SU-DHL-6 (cell line): ENCODE measurements around the gene CATSPERZ.

Source experiments
- H2AFZ ChIP-seq: fragments of 200-600 bp; sonication (generic); 2 replicates; pipeline ENCODE4 v1.6.1; 2014; ENCODE audit warnings: low read depth, mild to moderate bottlenecking, moderate library complexity, mixed read lengths, antibody characterized with exemption, low read length; ENCODE audit not compliant: severe bottlenecking
- H3F3A ChIP-seq: fragments of 200-600 bp; shearing (Covaris generic); 2 replicates; pipeline ENCODE4 v1.6.0; 2016; ENCODE audit warnings: antibody characterized with exemption, mild to moderate bottlenecking; ENCODE audit not compliant: insufficient read depth
- H3K27ac ChIP-seq: fragments of 200-600 bp; sonication (generic); 2 replicates; pipeline ENCODE4 v1.5.1; 2016; ENCODE audit warnings: low read depth, mild to moderate bottlenecking, low read length, moderate library complexity, mixed read lengths
- H3K27me3 ChIP-seq: fragments of 200-600 bp; sonication (generic), shearing (Covaris generic); 2 replicates; pipeline ENCODE4 v1.6.0; 2014; ENCODE audit warnings: mild to moderate bottlenecking, low read length
- H3K36me3 ChIP-seq: fragments of 200-600 bp; sonication (generic); 2 replicates; pipeline ENCODE4 v1.6.1; 2014; ENCODE audit warnings: mild to moderate bottlenecking, low read length, mixed read lengths
- H3K4me2 ChIP-seq: fragments of 300-600, 200-600 bp; shearing (Covaris generic), sonication (generic); 2 replicates; pipeline ENCODE4 v1.6.0; 2014; ENCODE audit warnings: low read length, low read depth, mild to moderate bottlenecking; ENCODE audit not compliant: poor library complexity, severe bottlenecking
- H3K4me3 ChIP-seq: fragments of 200-600 bp; sonication (generic); 2 replicates; pipeline ENCODE4 v1.5.1; 2014; ENCODE audit warnings: antibody characterized with exemption, low read length, mild to moderate bottlenecking, mixed read lengths; ENCODE audit not compliant: insufficient read depth, poor library complexity, severe bottlenecking
- H3K79me2 ChIP-seq: fragments of 200-600 bp; sonication (generic); 2 replicates; pipeline ENCODE4 v1.6.1; 2014; ENCODE audit warnings: mild to moderate bottlenecking, low read length, moderate library complexity; ENCODE audit not compliant: insufficient read depth
- H3K9ac ChIP-seq: fragments of 200-600 bp; sonication (generic); 2 replicates; pipeline ENCODE4 v1.7.0; 2014; ENCODE audit warnings: mild to moderate bottlenecking, low read length
- H3K9me2 ChIP-seq: fragments of 200-600 bp; sonication (generic); replicated peaks from 2 replicates; pipeline ENCODE4 v1.6.1; 2014; ENCODE audit warnings: low read length; ENCODE audit not compliant: insufficient read depth
- H3K9me3 ChIP-seq: fragments of 200-600 bp; sonication (generic); 2 replicates; pipeline ENCODE4 v1.6.1; 2014; ENCODE audit warnings: low read length, mixed read lengths; ENCODE audit not compliant: insufficient read depth
- H4K20me1 ChIP-seq: fragments of 200-600 bp; sonication (generic); 2 replicates; pipeline ENCODE4 v1.6.1; 2014; ENCODE audit warnings: low read depth, mild to moderate bottlenecking, antibody characterized with exemption, low read length, moderate library complexity, mixed read lengths
- EZH2phosphoT487 ChIP-seq: fragments of 200-600 bp; sonication (generic), shearing (Covaris generic); conservative IDR thresholded peaks from 2 replicates; pipeline ENCODE4 v1.6.1; 2018; ENCODE audit warnings: mild to moderate bottlenecking, antibody characterized with exemption, low read length, moderate library complexity, mixed read lengths
- TF ChIP-seq, protein P1 (sequence below): fragments of 200-600 bp; sonication (generic); IDR thresholded peaks from one replicate; pipeline ENCODE4 v1.5.1; 2017; ENCODE audit warnings: antibody characterized with exemption, mild to moderate bottlenecking, low read length, moderate library complexity; ENCODE audit not compliant: insufficient read depth, poor library complexity, severe bottlenecking

Gene CATSPERZ

DNA sequence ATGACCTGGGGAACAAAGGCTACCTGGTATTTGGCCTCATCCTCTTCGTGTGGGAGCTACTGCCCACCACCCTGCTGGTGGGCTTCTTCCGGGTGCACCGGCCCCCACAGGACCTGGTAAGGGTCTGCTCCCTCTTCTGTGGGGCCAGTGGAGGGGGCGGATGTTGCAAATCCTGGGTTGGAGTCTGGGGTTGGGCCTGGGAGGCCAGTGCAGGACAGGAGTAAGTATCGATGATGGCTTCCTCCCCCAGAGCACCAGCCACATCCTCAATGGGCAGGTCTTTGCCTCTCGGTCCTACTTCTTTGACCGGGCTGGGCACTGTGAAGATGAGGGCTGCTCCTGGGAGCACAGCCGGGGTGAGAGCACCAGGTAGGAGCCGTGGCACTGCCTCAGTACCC lies 11.8 kb upstream of the CATSPERZ start:
- H3K27ac ChIP-seq, result no peak overlapping the region
- H3K9me3 ChIP-seq, result no peaks in the 10 kb centered on the region

DNA sequence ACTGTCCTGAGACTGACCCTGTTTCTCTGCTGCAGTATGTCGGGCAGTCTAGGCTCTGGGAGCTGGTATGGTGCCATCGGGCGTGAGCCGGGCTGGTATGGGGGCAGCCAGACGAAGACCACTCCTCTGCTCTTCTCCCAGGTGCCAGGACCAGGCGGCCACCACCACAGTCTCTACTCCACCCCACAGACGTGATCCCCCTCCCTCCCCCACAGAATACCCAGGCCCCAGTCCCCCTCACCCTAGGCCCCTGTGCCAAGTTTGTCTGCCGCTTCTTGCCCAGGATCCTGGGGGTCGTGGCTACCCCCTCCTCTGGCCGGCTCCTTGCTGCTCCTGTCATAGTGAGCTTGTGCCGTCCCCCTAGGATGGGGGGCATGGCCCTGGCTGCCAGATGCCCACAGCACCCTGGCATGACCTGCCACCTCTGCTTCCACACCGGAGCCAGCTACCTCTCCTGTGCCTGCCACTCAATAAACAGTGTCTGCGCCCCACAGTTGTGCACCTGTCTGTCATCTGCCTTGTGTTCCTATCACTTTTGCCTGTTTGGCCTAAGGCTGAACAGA lies 11.1 kb upstream of the CATSPERZ start:
- H3K4me2 ChIP-seq, result no peak overlapping the region
- no peaks in the 10 kb centered on the region for H3K9me3 ChIP-seq

More for the DNA sequence above, 11.8 kb upstream of the CATSPERZ start:
- Histone ChIP-seq H3K27me3 (no peaks in the 10 kb centered on the region), H3F3A (peaks cover 4% of the 10 kb centered on the region; the same call in 1 of the 2 replicates), H4K20me1 (no peaks in the 10 kb centered on the region), H3K9me2 (no peaks in the 10 kb centered on the region), H3K36me3 (no peaks in the 10 kb centered on the region), H2AFZ (no peak overlapping the region), H3K4me2 (no peak overlapping the region), H3K79me2 (0 out of 2 replicates have a peak, but pooled peaks cover 1% of the 10 kb centered on the region), H3K4me3 (no peak overlapping the region), H3K9ac (no peak overlapping the region)
- TF ChIP-seq EZH2phosphoT487, result no peak
- TF ChIP-seq, protein P1, sequence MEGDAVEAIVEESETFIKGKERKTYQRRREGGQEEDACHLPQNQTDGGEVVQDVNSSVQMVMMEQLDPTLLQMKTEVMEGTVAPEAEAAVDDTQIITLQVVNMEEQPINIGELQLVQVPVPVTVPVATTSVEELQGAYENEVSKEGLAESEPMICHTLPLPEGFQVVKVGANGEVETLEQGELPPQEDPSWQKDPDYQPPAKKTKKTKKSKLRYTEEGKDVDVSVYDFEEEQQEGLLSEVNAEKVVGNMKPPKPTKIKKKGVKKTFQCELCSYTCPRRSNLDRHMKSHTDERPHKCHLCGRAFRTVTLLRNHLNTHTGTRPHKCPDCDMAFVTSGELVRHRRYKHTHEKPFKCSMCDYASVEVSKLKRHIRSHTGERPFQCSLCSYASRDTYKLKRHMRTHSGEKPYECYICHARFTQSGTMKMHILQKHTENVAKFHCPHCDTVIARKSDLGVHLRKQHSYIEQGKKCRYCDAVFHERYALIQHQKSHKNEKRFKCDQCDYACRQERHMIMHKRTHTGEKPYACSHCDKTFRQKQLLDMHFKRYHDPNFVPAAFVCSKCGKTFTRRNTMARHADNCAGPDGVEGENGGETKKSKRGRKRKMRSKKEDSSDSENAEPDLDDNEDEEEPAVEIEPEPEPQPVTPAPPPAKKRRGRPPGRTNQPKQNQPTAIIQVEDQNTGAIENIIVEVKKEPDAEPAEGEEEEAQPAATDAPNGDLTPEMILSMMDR, result no peak

DNA sequence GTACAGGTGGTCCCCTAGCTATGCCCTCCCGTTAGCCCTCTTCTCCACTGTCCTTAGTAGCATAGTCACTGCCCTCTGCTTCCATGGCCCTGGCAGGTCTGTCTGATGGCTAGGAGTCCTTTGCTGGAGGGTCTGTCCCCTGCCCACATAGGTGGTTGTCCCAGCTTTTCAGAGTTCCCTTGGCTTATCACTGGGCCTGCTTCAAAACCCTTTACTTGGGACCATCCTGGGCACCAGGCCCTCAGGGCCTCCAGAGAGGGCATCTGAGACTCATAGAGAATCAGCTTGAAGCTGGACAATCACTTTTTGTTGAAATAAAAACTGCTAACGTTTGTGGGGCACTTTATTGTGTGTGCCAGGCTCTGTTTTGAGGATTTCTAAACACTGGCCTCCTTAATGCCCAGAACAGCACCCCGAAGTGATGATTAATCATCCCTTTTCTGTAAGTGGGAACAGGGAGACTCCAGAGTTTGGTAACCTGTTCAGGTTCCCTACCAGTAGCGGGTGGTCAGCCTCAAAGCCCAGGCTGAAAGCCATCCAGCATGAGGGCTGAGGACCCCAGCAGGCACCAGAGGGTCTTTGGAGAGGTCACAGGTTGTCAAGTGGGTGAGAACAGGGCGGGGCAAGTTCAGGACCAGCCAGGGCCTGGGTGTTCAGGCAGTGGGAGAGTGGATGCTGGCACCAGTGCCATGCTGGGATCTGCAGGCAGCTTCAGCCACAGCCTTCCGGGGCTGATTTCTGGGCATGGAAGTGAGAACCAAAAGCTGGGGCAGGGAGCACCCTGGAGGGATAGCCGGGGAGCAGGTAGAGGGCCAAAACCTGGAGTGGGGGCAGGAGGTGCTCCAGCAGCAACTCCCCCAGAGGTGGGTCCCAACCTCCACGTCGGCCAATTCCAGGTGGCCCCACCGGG lies 9.6 kb upstream of the CATSPERZ start:
- H4K20me1 ChIP-seq, result no peaks in the 10 kb centered on the region
- TF ChIP-seq, protein P1, result no peak
- TF ChIP-seq EZH2phosphoT487, result no peak
- H3K27me3 ChIP-seq, result no peaks in the 10 kb centered on the region

More for the DNA sequence above, 11.1 kb upstream of the CATSPERZ start:
- no peaks in the 10 kb centered on the region for H3K9me2 ChIP-seq
- no peak overlapping the region for H3K9ac ChIP-seq
- no peak overlapping the region for H3K27ac ChIP-seq
- TF ChIP-seq, protein P1, result no peak
- TF ChIP-seq EZH2phosphoT487, result no peak
- H4K20me1 ChIP-seq, result no peaks in the 10 kb centered on the region
- H3K36me3 ChIP-seq, result no peaks in the 10 kb centered on the region
- no peaks in the 10 kb centered on the region for H3K79me2 ChIP-seq
- H3K27me3 ChIP-seq, result no peaks in the 10 kb centered on the region
- H3K4me3 ChIP-seq, result no peak overlapping the region
- H2AFZ ChIP-seq, result no peak overlapping the region
- peaks cover 4% of the 10 kb centered on the region; the same call in 1 of the 2 replicates for H3F3A ChIP-seq

More for the DNA sequence above, 9.6 kb upstream of the CATSPERZ start:
- no peak overlapping the region for H3K4me3 ChIP-seq
- no peak overlapping the region for H3K9ac ChIP-seq
- H3F3A ChIP-seq, result no peaks in the 10 kb centered on the region
- no peaks in the 10 kb centered on the region for H3K9me3 ChIP-seq
- H2AFZ ChIP-seq, result no peak overlapping the region
- no peaks in the 10 kb centered on the region for H3K9me2 ChIP-seq
- no peaks in the 10 kb centered on the region for H3K36me3 ChIP-seq
- H3K4me2 ChIP-seq, result no peak overlapping the region
- H3K27ac ChIP-seq, result no peak overlapping the region
- no peaks in the 10 kb centered on the region for H3K79me2 ChIP-seq
